ENCODE results near the gene ELF1.
"Not testable (repeated sequence)": the region's sequence is repeated elsewhere in the genome, so short reads cannot be mapped to it uniquely, and the experiment has no call there.

ELF1 gene

DNA sequence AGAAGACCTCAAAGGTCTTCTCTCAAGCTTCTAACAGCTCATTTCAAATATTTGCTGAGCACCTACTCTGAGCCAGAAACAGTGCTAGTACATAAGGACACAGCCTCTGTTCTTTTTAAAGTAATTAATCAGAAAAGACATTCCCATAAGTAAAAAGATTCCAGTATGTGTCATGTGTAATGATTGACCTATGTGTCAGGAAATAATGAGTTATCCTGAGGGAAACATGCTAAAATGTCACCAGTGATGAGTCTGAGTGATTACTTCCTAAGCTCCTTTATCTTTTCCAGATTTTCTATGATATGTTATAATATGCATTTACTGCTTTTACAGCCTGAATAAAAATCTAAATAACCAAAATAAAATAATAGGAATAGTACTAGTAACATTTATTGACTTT, 122.1 kb downstream of the ELF1 start:
- H2AFZ ChIP-seq (ENCODE audit: low read depth, low read length): no peak overlapping the region
- no peak overlapping the region for H3K9ac ChIP-seq (ENCODE audit: low read length)
- no peaks in the 10 kb centered on the region for H3K27me3 ChIP-seq (ENCODE audit: control insufficient read depth in 1 of 2, insufficient read depth in 1 of 2, low read length in 2 of 2)
- H3K27ac ChIP-seq (ENCODE audit: low read length, poor library complexity, severe bottlenecking): no peak overlapping the region
- H3K18ac ChIP-seq (ENCODE audit: low read depth in 1 of 2, low read length in 2 of 2): no peak overlapping the region
- H3K36me3 ChIP-seq (ENCODE audit: control insufficient read depth in 1 of 2, insufficient read depth in 2 of 2, low read depth in 1 of 2, low read length in 2 of 2): no peaks in the 10 kb centered on the region
- H2BK120ac ChIP-seq (ENCODE audit: low read depth, low read length): no peak overlapping the region
- no peaks in the 10 kb centered on the region for H3K4me1 ChIP-seq (ENCODE audit: control insufficient read depth, insufficient read depth, low read depth, low read length)
- H3K14ac ChIP-seq (ENCODE audit: low read length in 2 of 2): no peak overlapping the region
- H2AK5ac ChIP-seq (ENCODE audit: low read length, severe bottlenecking): no peak overlapping the region
- no peaks in the 10 kb centered on the region for H3K79me1 ChIP-seq (replicated peaks; ENCODE audit: low read length, poor library complexity, severe bottlenecking)
- H3K4ac ChIP-seq (ENCODE audit: low read depth in 1 of 2, low read length in 2 of 2): no peak overlapping the region
- no peak overlapping the region for H2BK12ac ChIP-seq (ENCODE audit: low read length in 2 of 2)
- H4K8ac ChIP-seq (ENCODE audit: low read length): no peak overlapping the region
- H3K23ac ChIP-seq (ENCODE audit: low read length in 2 of 2): no peak overlapping the region
- no peaks in the 10 kb centered on the region for H3K9me3 ChIP-seq (ENCODE audit: control insufficient read depth, low read length)
- no peak for DNase-seq
- H2BK5ac ChIP-seq (ENCODE audit: low read depth, low read length, poor library complexity, severe bottlenecking): no peak overlapping the region
- H4K91ac ChIP-seq (ENCODE audit: low read length): no peak overlapping the region
- H2BK15ac ChIP-seq (ENCODE audit: low read depth, poor library complexity, severe bottlenecking): no peak overlapping the region
- no peak overlapping the region for H3K4me3 ChIP-seq (ENCODE audit: insufficient read depth in 1 of 2, low read depth in 1 of 2, low read length in 2 of 2)
- no peak overlapping the region for H3K4me2 ChIP-seq (ENCODE audit: low read length, poor library complexity, severe bottlenecking)

DNA sequence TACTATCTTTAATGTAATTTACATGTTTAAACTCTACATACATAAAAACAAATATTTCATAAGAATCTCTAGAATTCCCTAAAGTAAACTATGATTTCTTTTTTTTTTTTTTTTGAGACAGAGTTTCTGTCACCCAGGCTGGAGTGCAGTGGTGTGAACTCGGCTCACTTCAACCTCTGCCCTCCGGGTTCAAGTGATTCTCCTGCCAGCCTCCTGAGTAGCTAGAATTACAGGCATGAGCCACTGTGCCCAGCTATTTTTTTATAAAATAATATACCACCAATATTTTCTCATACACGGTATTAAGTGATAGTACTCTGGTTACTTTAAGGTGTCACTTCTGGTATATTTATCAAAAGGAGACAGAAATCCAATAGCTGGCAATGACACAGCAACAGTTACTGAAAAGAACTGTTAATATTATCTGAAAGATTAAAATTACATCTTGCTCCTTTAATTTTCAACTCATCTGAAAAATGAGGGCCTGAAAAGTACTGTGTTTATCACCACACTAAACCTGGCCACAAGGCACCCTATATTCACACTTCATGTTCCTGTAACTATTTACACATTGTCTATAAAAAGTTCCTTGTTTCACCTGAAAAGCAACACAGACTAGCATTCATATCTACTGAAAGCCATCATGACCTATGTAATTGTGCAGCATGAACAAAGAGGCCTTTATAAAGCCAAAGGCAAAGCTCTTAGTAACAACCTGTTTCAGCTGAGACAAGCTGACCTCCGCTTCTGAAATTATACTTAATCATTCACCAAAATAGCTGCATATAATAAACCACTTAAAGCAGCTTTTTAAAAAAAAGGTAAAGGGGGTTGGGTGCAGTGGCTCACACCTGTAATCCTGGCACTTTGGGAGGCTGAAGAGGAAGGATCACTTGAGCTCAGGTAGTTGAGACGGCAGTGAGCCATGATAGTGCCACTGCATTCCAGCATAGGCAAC, 123.6 kb downstream of the ELF1 start:
- Histone ChIP-seq H2BK15ac (ENCODE audit: low read depth, poor library complexity, severe bottlenecking) (no peak overlapping the region), H4K91ac (ENCODE audit: low read length) (no peak overlapping the region), H2AK5ac (ENCODE audit: low read length, severe bottlenecking) (no peak overlapping the region), H3K9ac (ENCODE audit: low read length) (no peak overlapping the region), H4K8ac (ENCODE audit: low read length) (no peak overlapping the region), H3K36me3 (ENCODE audit: control insufficient read depth in 1 of 2, insufficient read depth in 2 of 2, low read depth in 1 of 2, low read length in 2 of 2) (no peaks in the 10 kb centered on the region), H2BK120ac (ENCODE audit: low read depth, low read length) (no peak overlapping the region), H3K4me3 (ENCODE audit: insufficient read depth in 1 of 2, low read depth in 1 of 2, low read length in 2 of 2) (no peak overlapping the region), H2BK5ac (ENCODE audit: low read depth, low read length, poor library complexity, severe bottlenecking) (peak overlapping the region; percentile 19), H3K4ac (ENCODE audit: low read depth in 1 of 2, low read length in 2 of 2) (no peak overlapping the region), H3K9me3 (ENCODE audit: control insufficient read depth, low read length) (no peaks in the 10 kb centered on the region), H3K27me3 (ENCODE audit: control insufficient read depth in 1 of 2, insufficient read depth in 1 of 2, low read length in 2 of 2) (no peaks in the 10 kb centered on the region), H3K27ac (ENCODE audit: low read length, poor library complexity, severe bottlenecking) (no peak overlapping the region), H3K79me1 (replicated peaks; ENCODE audit: low read length, poor library complexity, severe bottlenecking) (no peaks in the 10 kb centered on the region), H3K18ac (ENCODE audit: low read depth in 1 of 2, low read length in 2 of 2) (no peak overlapping the region), H2BK12ac (ENCODE audit: low read length in 2 of 2) (no peak overlapping the region), H3K23ac (ENCODE audit: low read length in 2 of 2) (no peak overlapping the region), H2AFZ (ENCODE audit: low read depth, low read length) (no peak overlapping the region), H3K4me1 (ENCODE audit: control insufficient read depth, insufficient read depth, low read depth, low read length) (no peaks in the 10 kb centered on the region), H3K4me2 (ENCODE audit: low read length, poor library complexity, severe bottlenecking) (no peak overlapping the region), H3K14ac (ENCODE audit: low read length in 2 of 2) (no peak overlapping the region)
- DNase-seq: no peak
- WGBS: 88% methylated on average over 2 of the region's 5 CpGs

DNA sequence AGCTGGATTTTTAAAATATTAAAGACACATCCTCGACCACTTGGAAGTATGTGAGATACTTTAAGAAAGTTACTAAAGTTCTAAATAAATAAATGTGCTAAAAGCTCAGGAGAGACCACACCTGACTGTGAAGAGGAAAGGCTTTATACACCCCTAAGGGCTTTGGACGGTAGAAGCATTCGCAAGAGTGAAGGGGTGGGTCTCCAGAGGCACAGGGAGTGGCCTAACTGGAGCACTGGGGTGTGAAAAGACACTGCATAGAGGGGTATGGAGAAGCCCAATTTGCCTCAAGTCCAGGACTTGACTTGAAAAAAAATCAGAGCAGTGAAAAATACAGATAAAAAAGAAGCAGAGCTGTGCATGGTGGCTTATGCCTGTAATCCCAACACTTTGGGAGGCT, 125.5 kb downstream of the ELF1 start:
- not testable (repeated sequence) for H3K9ac ChIP-seq (ENCODE audit: low read length); H3K4ac ChIP-seq (ENCODE audit: low read depth in 1 of 2, low read length in 2 of 2); DNase-seq; H4K8ac ChIP-seq (ENCODE audit: low read length); H4K91ac ChIP-seq (ENCODE audit: low read length); H2BK120ac ChIP-seq (ENCODE audit: low read depth, low read length); H2BK5ac ChIP-seq (ENCODE audit: low read depth, low read length, poor library complexity, severe bottlenecking); H3K27me3 ChIP-seq (ENCODE audit: control insufficient read depth in 1 of 2, insufficient read depth in 1 of 2, low read length in 2 of 2); H3K4me1 ChIP-seq (ENCODE audit: control insufficient read depth, insufficient read depth, low read depth, low read length); H2BK12ac ChIP-seq (ENCODE audit: low read length in 2 of 2); H3K9me3 ChIP-seq (ENCODE audit: control insufficient read depth, low read length); H2AFZ ChIP-seq (ENCODE audit: low read depth, low read length); H3K4me3 ChIP-seq (ENCODE audit: insufficient read depth in 1 of 2, low read depth in 1 of 2, low read length in 2 of 2); H3K36me3 ChIP-seq (ENCODE audit: control insufficient read depth in 1 of 2, insufficient read depth in 2 of 2, low read depth in 1 of 2, low read length in 2 of 2); H3K14ac ChIP-seq (ENCODE audit: low read length in 2 of 2); H2AK5ac ChIP-seq (ENCODE audit: low read length, severe bottlenecking); H3K79me1 ChIP-seq (replicated peaks; ENCODE audit: low read length, poor library complexity, severe bottlenecking); H3K4me2 ChIP-seq (ENCODE audit: low read length, poor library complexity, severe bottlenecking); H3K18ac ChIP-seq (ENCODE audit: low read depth in 1 of 2, low read length in 2 of 2); H3K27ac ChIP-seq (ENCODE audit: low read length, poor library complexity, severe bottlenecking); H2BK15ac ChIP-seq (ENCODE audit: low read depth, poor library complexity, severe bottlenecking); H3K23ac ChIP-seq (ENCODE audit: low read length in 2 of 2)
- 79% methylated on average over 2 of the region's 3 CpGs for WGBS

DNA sequence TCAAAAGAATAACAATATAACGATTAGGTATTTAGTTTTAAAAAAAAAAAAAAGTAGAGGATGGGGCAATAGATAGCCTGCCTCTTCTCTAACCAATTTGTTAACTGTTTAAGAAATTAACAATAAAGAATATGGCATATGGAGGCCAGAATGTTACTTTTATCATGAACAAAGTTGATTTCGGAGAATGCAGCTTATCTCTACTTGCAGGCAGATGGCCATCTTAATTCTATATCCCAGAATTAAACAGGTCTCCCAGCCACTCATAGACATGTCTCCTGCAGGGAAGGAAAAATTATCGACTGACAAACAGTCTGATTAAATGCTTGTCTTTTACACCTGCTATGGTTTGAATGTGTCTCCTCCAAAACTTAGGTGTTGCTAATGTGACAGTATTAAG, 133.1 kb downstream of the ELF1 start:
- Histone ChIP-seq H2AK5ac (ENCODE audit: low read length, severe bottlenecking) (no peak overlapping the region), H3K36me3 (ENCODE audit: control insufficient read depth in 1 of 2, insufficient read depth in 2 of 2, low read depth in 1 of 2, low read length in 2 of 2) (peaks cover 0 to 3% of the 10 kb centered on the region in 2 experiments), H2BK12ac (ENCODE audit: low read length in 2 of 2) (no peak overlapping the region), H3K23ac (ENCODE audit: low read length in 2 of 2) (no peak overlapping the region), H2BK120ac (ENCODE audit: low read depth, low read length) (no peak overlapping the region), H3K18ac (ENCODE audit: low read depth in 1 of 2, low read length in 2 of 2) (no peak overlapping the region), H4K91ac (ENCODE audit: low read length) (no peak overlapping the region), H3K9me3 (ENCODE audit: control insufficient read depth, low read length) (no peaks in the 10 kb centered on the region), H3K9ac (ENCODE audit: low read length) (no peak overlapping the region), H3K14ac (ENCODE audit: low read length in 2 of 2) (no peak overlapping the region), H3K4me3 (ENCODE audit: insufficient read depth in 1 of 2, low read depth in 1 of 2, low read length in 2 of 2) (no peak overlapping the region), H4K8ac (ENCODE audit: low read length) (no peak overlapping the region), H3K4ac (ENCODE audit: low read depth in 1 of 2, low read length in 2 of 2) (no peak overlapping the region), H3K27me3 (ENCODE audit: control insufficient read depth in 1 of 2, insufficient read depth in 1 of 2, low read length in 2 of 2) (no peaks in the 10 kb centered on the region), H3K79me1 (replicated peaks; ENCODE audit: low read length, poor library complexity, severe bottlenecking) (peaks cover 7% of the 10 kb centered on the region), H3K4me2 (ENCODE audit: low read length, poor library complexity, severe bottlenecking) (no peak overlapping the region), H2BK15ac (ENCODE audit: low read depth, poor library complexity, severe bottlenecking) (no peak overlapping the region), H3K4me1 (ENCODE audit: control insufficient read depth, insufficient read depth, low read depth, low read length) (peaks cover 5% of the 10 kb centered on the region), H2BK5ac (ENCODE audit: low read depth, low read length, poor library complexity, severe bottlenecking) (no peak overlapping the region), H2AFZ (ENCODE audit: low read depth, low read length) (no peak overlapping the region), H3K27ac (ENCODE audit: low read length, poor library complexity, severe bottlenecking) (no peak overlapping the region)
- DNase-seq: no peak
- 77% methylated on average over 2 of the region's 3 CpGs for WGBS
